ENCODE results near the gene ZNF829. TPM values are rescaled to one million over a fixed set of nuclear protein-coding genes. Genes with fewer than 3 reads are reported as not detected.

ZNF829 gene
- total RNA-seq, 2 donors from 2014 or later, result 0.66 to 1.6 TPM

- H3K36me3 ChIP-seq (replicated peaks in 1 of 2; ENCODE audit: insufficient read depth in 1 of 2, low read depth in 2 of 2), result no peaks in the 10 kb centered on the region
- peak; percentile 94 for ATAC-seq
- peaks cover 13% of the 10 kb centered on the region for H3K4me1 ChIP-seq
Measured at GRCh38 chr19:36850559-36851442, 65.3 kb downstream of the ZNF829 start, which contains the start of gene ZNF345. ZNF345 (plus strand) TSS chr19:36850876; CDS start chr19:36876831, 25,955 bp downstream.

DNA sequence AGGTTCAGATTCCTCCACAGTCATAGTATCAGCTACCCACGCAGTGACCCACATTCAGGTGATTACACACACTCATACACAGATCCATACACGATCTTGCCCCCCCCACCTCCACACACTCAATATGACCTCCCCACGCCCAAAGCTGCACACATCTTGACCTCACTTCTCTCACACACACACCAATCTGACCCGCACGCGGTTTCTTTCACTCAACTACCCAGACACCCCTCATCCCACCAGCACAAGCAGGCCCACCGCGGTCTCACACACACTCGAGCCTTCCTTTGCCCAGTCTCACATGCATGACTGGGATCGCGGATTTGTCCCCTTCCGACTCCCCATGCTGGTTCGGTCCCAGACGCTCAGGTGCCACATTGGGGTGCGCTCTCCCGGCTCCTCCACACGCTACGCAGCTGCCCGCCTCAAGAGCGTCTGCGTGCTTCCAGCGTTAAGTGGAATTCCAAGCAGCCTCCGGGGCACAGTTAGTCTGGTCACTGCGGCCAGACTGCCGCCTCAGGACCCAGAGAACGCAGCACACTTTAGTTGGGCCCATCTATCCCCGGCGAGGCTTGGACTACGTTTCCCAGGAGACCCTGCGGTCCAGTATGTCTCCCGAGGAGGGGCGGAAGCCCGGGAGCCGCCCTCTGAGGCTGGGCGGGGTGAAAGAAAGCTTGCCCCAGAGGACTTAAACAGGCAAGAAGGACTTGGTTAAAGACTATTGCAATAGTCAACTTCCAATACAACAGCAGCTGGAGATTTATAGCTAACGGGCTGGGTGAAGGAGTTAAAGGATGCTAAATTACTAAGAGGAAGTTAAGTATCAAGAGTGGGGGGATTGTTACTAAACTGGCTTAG lies 66.2 kb downstream of the ZNF829 start:
- WGBS, 2 donors, result 0 to 1% methylated on average over 10 to 36 of the region's 36 CpGs
- H3K36me3 ChIP-seq (replicated peaks in 1 of 2; ENCODE audit: insufficient read depth in 1 of 2, low read depth in 2 of 2), result no peaks in the 10 kb centered on the region
- peak overlapping the region; percentile 72 to 86 for H3K4me3 ChIP-seq
- H3K27me3 ChIP-seq, result no peaks in the 10 kb centered on the region
- intact Hi-C loops (cut with DNase I), result no loop called here
- ATAC-seq (peak; percentile 95), DNase-seq (peak; percentile 85 to 92 (median 89))
- peaks cover 13% of the 10 kb centered on the region for H3K4me1 ChIP-seq
- peak overlapping the region; percentile 78 to 84 (median 81) for H3K27ac ChIP-seq
- H3K9me3 ChIP-seq, result no peaks in the 10 kb centered on the region
- TF ChIP-seq, protein P1, sequence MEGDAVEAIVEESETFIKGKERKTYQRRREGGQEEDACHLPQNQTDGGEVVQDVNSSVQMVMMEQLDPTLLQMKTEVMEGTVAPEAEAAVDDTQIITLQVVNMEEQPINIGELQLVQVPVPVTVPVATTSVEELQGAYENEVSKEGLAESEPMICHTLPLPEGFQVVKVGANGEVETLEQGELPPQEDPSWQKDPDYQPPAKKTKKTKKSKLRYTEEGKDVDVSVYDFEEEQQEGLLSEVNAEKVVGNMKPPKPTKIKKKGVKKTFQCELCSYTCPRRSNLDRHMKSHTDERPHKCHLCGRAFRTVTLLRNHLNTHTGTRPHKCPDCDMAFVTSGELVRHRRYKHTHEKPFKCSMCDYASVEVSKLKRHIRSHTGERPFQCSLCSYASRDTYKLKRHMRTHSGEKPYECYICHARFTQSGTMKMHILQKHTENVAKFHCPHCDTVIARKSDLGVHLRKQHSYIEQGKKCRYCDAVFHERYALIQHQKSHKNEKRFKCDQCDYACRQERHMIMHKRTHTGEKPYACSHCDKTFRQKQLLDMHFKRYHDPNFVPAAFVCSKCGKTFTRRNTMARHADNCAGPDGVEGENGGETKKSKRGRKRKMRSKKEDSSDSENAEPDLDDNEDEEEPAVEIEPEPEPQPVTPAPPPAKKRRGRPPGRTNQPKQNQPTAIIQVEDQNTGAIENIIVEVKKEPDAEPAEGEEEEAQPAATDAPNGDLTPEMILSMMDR (IDR thresholded peaks at IDR 0.05), result no peak
- peak in 2 of 3 donors; percentile 50 to 56 for TF ChIP-seq POLR2A (IDR thresholded peaks at IDR 0.05)

More at GRCh38 chr19:36850559-36851442, 65.3 kb downstream of the ZNF829 start, which contains the start of gene ZNF345:
- DNase-seq, result peak; percentile 89 to 95 (median 93)
- Histone ChIP-seq H3K27me3 (no peaks in the 10 kb centered on the region), H3K27ac (peak within 1 kb of the TSS; percentile 78 to 84 (median 81)), H3K9me3 (no peaks in the 10 kb centered on the region), H3K4me3 (peak within 1 kb of the TSS; percentile 72 to 86)
- intact Hi-C loops (cut with DNase I), result no loop called here
- TF ChIP-seq, protein P1 (IDR thresholded peaks at IDR 0.05), result no peak
- TF ChIP-seq POLR2A (IDR thresholded peaks at IDR 0.05), result peak in 2 of 3 donors; percentile 48 to 59
- WGBS, 2 donors, result 0 to 1% methylated on average over 25 to 43 of the region's 43 CpGs

DNA sequence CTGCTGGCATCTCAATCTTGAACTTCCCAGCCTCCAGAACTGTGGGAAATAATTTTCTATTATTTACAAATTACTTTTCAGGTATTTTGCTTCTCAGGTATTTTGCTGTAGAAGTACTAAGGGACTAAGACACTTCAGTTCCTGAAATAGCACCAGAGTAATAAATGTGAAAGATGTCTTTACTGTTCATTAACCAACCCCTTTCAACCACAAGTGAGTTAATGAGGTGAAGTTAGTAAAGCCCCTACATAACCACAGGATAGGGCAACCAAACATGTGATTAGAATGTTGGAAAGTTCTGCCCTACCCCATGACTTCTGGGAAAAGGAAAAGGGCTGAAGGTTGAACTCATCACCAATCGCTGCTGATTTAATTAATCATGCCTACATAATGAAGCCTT lies 68.1 kb downstream of the ZNF829 start:
- H3K4me1 ChIP-seq, result peaks cover 13% of the 10 kb centered on the region
- intact Hi-C loops (cut with DNase I), result no loop called here
- ATAC-seq (no peak), DNase-seq (no peak)
- no peak overlapping the region for H3K4me3 ChIP-seq
- 61 to 66% methylated on average over 1 of the region's 1 CpG for WGBS, 2 donors
- H3K27me3 ChIP-seq, result no peaks in the 10 kb centered on the region
- TF ChIP-seq, protein P1 (IDR thresholded peaks at IDR 0.05), result no peak
- no peak overlapping the region for H3K27ac ChIP-seq
- H3K9me3 ChIP-seq, result no peaks in the 10 kb centered on the region
- no peaks in the 10 kb centered on the region for H3K36me3 ChIP-seq (replicated peaks in 1 of 2; ENCODE audit: insufficient read depth in 1 of 2, low read depth in 2 of 2)

DNA sequence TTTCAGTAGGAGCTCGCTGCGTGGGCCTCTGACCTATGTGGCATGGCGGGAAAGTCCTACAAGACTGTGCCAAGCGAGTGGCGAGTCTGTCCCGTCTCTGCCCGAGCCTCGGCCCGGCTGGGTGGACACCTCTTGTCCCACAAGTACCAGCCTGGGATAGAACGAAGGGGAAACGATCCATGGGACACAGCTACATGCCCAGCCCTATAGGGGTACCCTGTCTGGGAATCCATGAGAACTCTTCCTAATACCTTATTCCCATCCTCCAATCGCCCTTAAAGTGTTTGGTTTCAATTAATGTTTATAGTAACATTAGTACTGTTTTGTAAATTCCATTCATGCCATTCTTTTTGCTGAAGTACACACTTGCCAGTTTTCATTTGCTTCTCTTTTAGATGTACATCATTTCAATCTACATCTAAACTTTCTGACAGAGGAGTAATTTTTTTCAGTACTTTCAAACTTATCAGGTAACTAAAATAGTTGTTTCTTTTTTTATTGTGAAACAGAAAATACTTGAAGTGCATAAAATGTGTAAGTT lies 77.2 kb downstream of the ZNF829 start:
- Histone ChIP-seq H3K27me3 (no peaks in the 10 kb centered on the region), H3K4me1 (peaks cover 22% of the 10 kb centered on the region), H3K36me3 (replicated peaks in 1 of 2; ENCODE audit: insufficient read depth in 1 of 2, low read depth in 2 of 2) (no peaks in the 10 kb centered on the region), H3K9me3 (peaks cover 0 to under 1% (median 0%) of the 10 kb centered on the region in 3 donors), H3K4me3 (peak overlapping the region; percentile 38 to 63), H3K27ac (peak overlapping the region; percentile 72 to 90 (median 79))
- intact Hi-C loops (cut with DNase I), result no loop called here
- WGBS, 2 donors, result 7 to 15% methylated on average over 3 to 12 of the region's 12 CpGs
- DNase-seq (no peak), ATAC-seq (peak; percentile 4)
- TF ChIP-seq, protein P1 (IDR thresholded peaks at IDR 0.05), result no peak
- TF ChIP-seq POLR2A (IDR thresholded peaks at IDR 0.05), result no peak

Small RNA genes lying within 50 kb of the gene (small RNA-seq; reads per million reads assigned to genes)
- not detected for gene RF00019

Other genes starting within 250 kb of the ZNF829 start
- 10 to 100 TPM in 1 of 2 donors, 1 to 10 TPM in 1; 1.6 to 10.6 TPM for gene ZNF461, start 249.5 kb downstream of the ZNF829 start, total RNA-seq
- 1 to 10 TPM; 3.3 to 9.3 TPM for gene ZNF567, start 228.7 kb downstream of the ZNF829 start, total RNA-seq
- gene ZNF850, start 143.5 kb downstream of the ZNF829 start, total RNA-seq, result 1 to 10 TPM; 1.3 to 1.6 TPM
- 1 to 10 TPM; 1.6 to 5.7 TPM for gene ZNF790, start 77.9 kb downstream of the ZNF829 start, total RNA-seq
- gene ZNF345, start 65.4 kb downstream of the ZNF829 start, total RNA-seq, result 1 to 10 TPM; 1.3 TPM
- 1 to 10 TPM; 5.9 to 7.0 TPM for gene ZNF568, start within 50 bp of the ZNF829 start, total RNA-seq
- 1 to 10 TPM; 2.6 to 4.4 TPM for gene ZNF420, start 162.1 kb upstream of the ZNF829 start, total RNA-seq